Gastrocnemius medialis (tissue), 4 donors: Measurements from ENCODE around the gene PPP4R3A.

Experiments used
- POLR2A ChIP-seq, 2 donors: fragments of 450-650 bp; IDR thresholded peaks; one replicate each; pipeline ENCODE4 v1.6.1; 2017; ENCODE audit warnings: antibody characterized with exemption in 2 of 2, mild to moderate bottlenecking in 2 of 2, moderate library complexity in 2 of 2
- TF ChIP-seq, protein P1 (sequence below), 5 experiments: fragments of 450-650 bp in 3 of 5; fragments of 200-600 bp in 2 of 5; sonication (generic) in 2 of 5; IDR thresholded peaks in 4 of 5; conservative IDR thresholded peaks in 1 of 5; 1 replicate in 4 of 5; 2 replicates in 1 of 5; pipeline ENCODE4 v1.5.1; 2016 to 2019; ENCODE audit warnings: antibody characterized with exemption in 5 of 5, mild to moderate bottlenecking in 3 of 5, moderate library complexity in 3 of 5

DNA sequence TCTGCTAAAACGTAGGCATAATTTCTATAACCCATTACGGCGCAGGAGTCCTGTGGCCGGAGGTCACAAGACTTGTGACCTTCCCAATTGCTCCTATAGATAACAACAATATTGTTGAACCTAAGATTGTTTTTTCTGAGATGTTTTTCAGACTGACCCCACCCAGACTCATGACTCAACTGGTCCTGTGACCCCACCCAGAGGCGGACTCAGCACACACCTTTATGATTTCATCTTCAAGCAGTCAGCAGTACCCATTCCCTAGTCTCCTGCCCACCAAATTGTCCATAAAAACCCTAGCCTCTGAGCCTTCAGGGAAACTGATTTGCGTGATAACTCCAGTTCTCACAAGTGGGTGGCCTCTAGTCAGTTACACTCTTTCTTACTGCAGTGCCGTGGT is 5.9 kb upstream of the PPP4R3A start:
- TF ChIP-seq, protein P1, sequence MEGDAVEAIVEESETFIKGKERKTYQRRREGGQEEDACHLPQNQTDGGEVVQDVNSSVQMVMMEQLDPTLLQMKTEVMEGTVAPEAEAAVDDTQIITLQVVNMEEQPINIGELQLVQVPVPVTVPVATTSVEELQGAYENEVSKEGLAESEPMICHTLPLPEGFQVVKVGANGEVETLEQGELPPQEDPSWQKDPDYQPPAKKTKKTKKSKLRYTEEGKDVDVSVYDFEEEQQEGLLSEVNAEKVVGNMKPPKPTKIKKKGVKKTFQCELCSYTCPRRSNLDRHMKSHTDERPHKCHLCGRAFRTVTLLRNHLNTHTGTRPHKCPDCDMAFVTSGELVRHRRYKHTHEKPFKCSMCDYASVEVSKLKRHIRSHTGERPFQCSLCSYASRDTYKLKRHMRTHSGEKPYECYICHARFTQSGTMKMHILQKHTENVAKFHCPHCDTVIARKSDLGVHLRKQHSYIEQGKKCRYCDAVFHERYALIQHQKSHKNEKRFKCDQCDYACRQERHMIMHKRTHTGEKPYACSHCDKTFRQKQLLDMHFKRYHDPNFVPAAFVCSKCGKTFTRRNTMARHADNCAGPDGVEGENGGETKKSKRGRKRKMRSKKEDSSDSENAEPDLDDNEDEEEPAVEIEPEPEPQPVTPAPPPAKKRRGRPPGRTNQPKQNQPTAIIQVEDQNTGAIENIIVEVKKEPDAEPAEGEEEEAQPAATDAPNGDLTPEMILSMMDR (IDR thresholded peaks at IDR 0.05 in 4 of 5, conservative IDR thresholded peaks at IDR 0.05 in 1 of 5), result no peak
- TF ChIP-seq POLR2A (IDR thresholded peaks at IDR 0.05), result no peak
